HepG2 (cell line): ENCODE results near the gene TPM2. TPM values are rescaled to one million over a fixed set of nuclear protein-coding genes. Genes with fewer than 3 reads are reported as not detected.

Experiments
- ATAD3A ChIP-seq: sonication (generic); formaldehyde crosslinking; IDR thresholded peaks from 2 replicates; pipeline ENCODE4 v1.4.0; 2020; ENCODE audit warnings: missing genetic modification reagents
- CREM ChIP-seq, 2 experiments: sonication (generic) in 1 of 2; formaldehyde crosslinking in 1 of 2; IDR thresholded peaks; 2 replicates each; pipeline versions ENCODE4 v1.4.0 to v1.6.1; 2016 to 2020; ENCODE audit warnings: antibody characterized with exemption in 1 of 2, mild to moderate bottlenecking in 1 of 2, missing genetic modification reagents in 1 of 2
- ELF3 ChIP-seq: IDR thresholded peaks from 2 replicates; pipeline ENCODE4 v1.6.1; 2016; ENCODE audit warnings: missing genetic modification reagents, missing compliant biosample characterization
- FOXA1 ChIP-seq, 2 experiments: fragments of 450-650 bp in 1 of 2; sonication (generic) in 1 of 2; formaldehyde crosslinking in 1 of 2; IDR thresholded peaks; 2 replicates each; pipeline versions ENCODE4 v1.4.0 to v1.6.1; 2016 to 2020; ENCODE audit warnings: missing genetic modification reagents in 1 of 2
- GATAD2A ChIP-seq: IDR thresholded peaks from 2 replicates; pipeline ENCODE4 v1.6.1; 2016
- HCFC1 ChIP-seq: fragments of 150-350 bp; IDR thresholded peaks from 2 replicates; pipeline ENCODE4 v1.6.1; 2014; ENCODE audit warnings: low read depth, low read length
- ISL2 ChIP-seq: sonication (generic); formaldehyde crosslinking; IDR thresholded peaks from 2 replicates; pipeline ENCODE4 v1.5.0; 2020; ENCODE audit warnings: missing genetic modification reagents
- JUND ChIP-seq: sonication (generic); formaldehyde crosslinking; IDR thresholded peaks from 2 replicates; pipeline ENCODE4 v1.8.0; 2022; ENCODE audit warnings: mild to moderate bottlenecking, missing genetic modification reagents
- KMT2B ChIP-seq: IDR thresholded peaks from 2 replicates; pipeline ENCODE4 v1.6.1; 2016; ENCODE audit warnings: missing genetic modification reagents, missing compliant biosample characterization
- MAFF ChIP-seq: IDR thresholded peaks from 2 replicates; pipeline ENCODE4 v1.6.1; 2011; ENCODE audit warnings: low read depth, low read length, improper control_type of control experiment
- RARG ChIP-seq: sonication (generic); formaldehyde crosslinking; IDR thresholded peaks from 2 replicates; pipeline ENCODE4 v1.4.0; 2020; ENCODE audit warnings: low read depth, mild to moderate bottlenecking, missing genetic modification reagents
- RXRB ChIP-seq: IDR thresholded peaks from 2 replicates; pipeline ENCODE4 v1.6.1; 2016; ENCODE audit warnings: borderline replicate concordance, missing genetic modification reagents, missing compliant biosample characterization
- SNAPC2 ChIP-seq: sonication (generic); formaldehyde crosslinking; IDR thresholded peaks from 2 replicates; pipeline ENCODE4 v1.8.1; 2022; ENCODE audit warnings: mild to moderate bottlenecking, missing genetic modification reagents
- SOX6 ChIP-seq, 2 experiments: fragments of 450-650 bp in 1 of 2; sonication (generic) in 1 of 2; formaldehyde crosslinking in 1 of 2; IDR thresholded peaks; 2 replicates each; pipeline versions ENCODE4 v1.4.0 to v1.6.1; 2017 to 2020; ENCODE audit warnings: antibody characterized with exemption in 1 of 2, mild to moderate bottlenecking in 1 of 2, missing genetic modification reagents in 1 of 2
- SSRP1 ChIP-seq: IDR thresholded peaks from 2 replicates; pipeline ENCODE4 v1.6.1; 2016; ENCODE audit warnings: control low read depth
- ZFP90 ChIP-seq: sonication (generic); formaldehyde crosslinking; IDR thresholded peaks from 2 replicates; pipeline ENCODE4 v1.8.0; 2022; ENCODE audit warnings: missing genetic modification reagents, mild to moderate bottlenecking, inconsistent platforms, borderline replicate concordance
- ZFX ChIP-seq: sonication (generic); formaldehyde crosslinking; IDR thresholded peaks from 2 replicates; pipeline ENCODE4 v1.4.0; 2020; ENCODE audit warnings: mild to moderate bottlenecking, low read depth, missing genetic modification reagents, moderate library complexity
- ZMYM2 ChIP-seq: sonication (generic); formaldehyde crosslinking; IDR thresholded peaks from 2 replicates; pipeline ENCODE4 v1.8.0; 2022; ENCODE audit warnings: mild to moderate bottlenecking, missing genetic modification reagents
- polyA plus RNA-seq, 8 experiments: library from polyadenylated mRNA; depleted of rRNA in 3 of 8; stranded (reverse) in 7 of 8; unstranded in 1 of 8; fragments of >200 nt; fragmentation: Illumina TruSeq in 4 of 8; extraction: Trizol in 4 of 8; gene quantifications; 2 replicates each; pipeline versions ENCODE4 v1.2.1 to v1.2.3, GENCODE V29; 2011 to 2016; ENCODE audit warnings: low read depth in 4 of 8, missing spikeins in 1 of 8, mixed read lengths in 1 of 8; ENCODE audit not compliant: insufficient read depth in 1 of 8
- total RNA-seq, 5 experiments: library from RNA; depleted of rRNA; stranded (reverse); fragments of >200 nt; fragmentation: Illumina TruSeq; extraction: Trizol; gene quantifications; 2 replicates each; pipeline ENCODE4 v1.2.3, GENCODE V29; 2016; ENCODE audit warnings: low read depth in 1 of 5
- TF ChIP-seq, protein P1 (sequence below): sonication (generic); formaldehyde crosslinking; IDR thresholded peaks from 2 replicates; pipeline ENCODE4 v1.4.0; 2020; ENCODE audit warnings: missing genetic modification reagents
- TF ChIP-seq, protein P2 (sequence below): sonication (generic); formaldehyde crosslinking; IDR thresholded peaks from 2 replicates; pipeline ENCODE4 v1.8.0; 2022; ENCODE audit warnings: mild to moderate bottlenecking, missing genetic modification reagents, moderate library complexity
- TF ChIP-seq, protein P3 (sequence below): IDR thresholded peaks from 2 replicates; pipeline ENCODE4 v1.6.1; 2018; ENCODE audit warnings: missing genetic modification reagents, mild to moderate bottlenecking, missing compliant biosample characterization
- TF ChIP-seq, protein P4 (sequence below): sonication (generic); formaldehyde crosslinking; IDR thresholded peaks from 2 replicates; pipeline ENCODE4 v1.5.0; 2020; ENCODE audit warnings: mild to moderate bottlenecking, missing genetic modification reagents

The TPM2 gene
- total and polyA plus RNA-seq, 2 of the 13 experiments (the other 11 are each of a cell fraction or from before 2014, with no cell fraction given): 3.1 to 10.7 TPM

DNA sequence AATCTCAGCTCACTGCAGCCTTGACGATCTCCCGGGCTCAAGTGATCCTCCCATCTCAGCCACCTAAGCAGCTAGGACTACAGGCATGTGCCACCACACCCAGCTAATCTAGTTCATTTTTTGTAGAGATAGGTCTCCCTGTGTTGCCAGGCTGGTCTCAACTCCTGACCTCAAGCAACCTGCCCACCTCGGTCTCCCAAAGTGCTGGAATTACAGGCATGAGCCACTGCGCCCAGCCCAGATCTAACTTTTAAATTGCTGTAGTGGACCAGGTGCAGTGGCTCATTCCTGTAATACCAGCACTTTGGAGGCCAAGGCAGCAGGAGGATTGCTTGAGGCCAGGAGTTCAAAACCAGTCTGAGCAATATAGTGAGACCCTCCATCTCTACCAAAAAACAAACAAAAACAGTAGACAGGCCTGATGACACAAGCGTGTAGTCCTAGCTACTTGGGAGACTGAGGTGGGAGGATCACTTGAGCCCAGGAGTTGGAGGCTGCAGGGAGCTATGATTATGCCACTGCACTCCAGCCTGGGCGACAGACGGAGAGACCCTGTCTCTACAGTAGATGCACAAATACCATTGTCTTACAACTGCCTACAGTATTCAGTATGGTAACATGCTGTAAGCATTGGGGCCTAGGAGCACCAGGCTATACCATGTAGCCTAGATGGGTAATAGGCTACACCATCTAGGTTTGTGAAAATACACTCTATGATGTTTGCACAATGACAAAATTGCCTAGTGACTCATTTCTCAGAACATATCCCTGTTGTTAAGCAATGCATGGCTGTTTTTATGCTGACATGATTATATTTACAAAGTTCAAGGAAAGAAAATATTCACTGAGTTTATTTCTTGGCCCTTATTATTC is 37.5 kb downstream of the TPM2 start (continued):
- TF ChIP-seq RARG (no peak), MAFF (peak; percentile 99), ZFP90 (CRISPR knock-in tag) (peak; percentile 71; the same call in 1 of the 2 replicates), CREM (IDR thresholded peaks at IDR 0.05) (peak; percentile 30; the same call in 1 of the 2 replicates), CREM (CRISPR knock-in tag; IDR thresholded peaks at IDR 0.05) (no peak), HCFC1 (no peak), ISL2 (CRISPR knock-in tag) (no peak), ZFX (CRISPR knock-in tag) (0 out of 2 replicates have a peak, but pooled peaks have one; percentile 31), SNAPC2 (CRISPR knock-in tag) (0 out of 2 replicates have a peak, but pooled peaks have one; percentile 26), GATAD2A (CRISPR knock-in tag) (peak; percentile 49), ZMYM2 (CRISPR knock-in tag) (0 out of 2 replicates have a peak, but pooled peaks have one; percentile 48), KMT2B (no peak), RXRB (CRISPR knock-in tag) (peak; percentile 25; the same call in 1 of the 2 replicates), ELF3 (CRISPR knock-in tag) (peak; percentile 55), ATAD3A (no peak), FOXA1 (IDR thresholded peaks at IDR 0.05) (no peak), FOXA1 (CRISPR knock-in tag; IDR thresholded peaks at IDR 0.05) (peak; percentile 64), SOX6 (IDR thresholded peaks at IDR 0.05) (no peak), SOX6 (CRISPR knock-in tag; IDR thresholded peaks at IDR 0.05) (0 out of 2 replicates have a peak, but pooled peaks have one; percentile 33), JUND (CRISPR knock-in tag) (peak; percentile 72; the same call in 1 of the 2 replicates), SSRP1 (peak; percentile 37; the same call in 1 of the 2 replicates)
- TF ChIP-seq, protein P1, sequence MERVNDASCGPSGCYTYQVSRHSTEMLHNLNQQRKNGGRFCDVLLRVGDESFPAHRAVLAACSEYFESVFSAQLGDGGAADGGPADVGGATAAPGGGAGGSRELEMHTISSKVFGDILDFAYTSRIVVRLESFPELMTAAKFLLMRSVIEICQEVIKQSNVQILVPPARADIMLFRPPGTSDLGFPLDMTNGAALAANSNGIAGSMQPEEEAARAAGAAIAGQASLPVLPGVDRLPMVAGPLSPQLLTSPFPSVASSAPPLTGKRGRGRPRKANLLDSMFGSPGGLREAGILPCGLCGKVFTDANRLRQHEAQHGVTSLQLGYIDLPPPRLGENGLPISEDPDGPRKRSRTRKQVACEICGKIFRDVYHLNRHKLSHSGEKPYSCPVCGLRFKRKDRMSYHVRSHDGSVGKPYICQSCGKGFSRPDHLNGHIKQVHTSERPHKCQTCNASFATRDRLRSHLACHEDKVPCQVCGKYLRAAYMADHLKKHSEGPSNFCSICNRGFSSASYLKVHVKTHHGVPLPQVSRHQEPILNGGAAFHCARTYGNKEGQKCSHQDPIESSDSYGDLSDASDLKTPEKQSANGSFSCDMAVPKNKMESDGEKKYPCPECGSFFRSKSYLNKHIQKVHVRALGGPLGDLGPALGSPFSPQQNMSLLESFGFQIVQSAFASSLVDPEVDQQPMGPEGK (CRISPR knock-in tag): no peak
- TF ChIP-seq, protein P2, sequence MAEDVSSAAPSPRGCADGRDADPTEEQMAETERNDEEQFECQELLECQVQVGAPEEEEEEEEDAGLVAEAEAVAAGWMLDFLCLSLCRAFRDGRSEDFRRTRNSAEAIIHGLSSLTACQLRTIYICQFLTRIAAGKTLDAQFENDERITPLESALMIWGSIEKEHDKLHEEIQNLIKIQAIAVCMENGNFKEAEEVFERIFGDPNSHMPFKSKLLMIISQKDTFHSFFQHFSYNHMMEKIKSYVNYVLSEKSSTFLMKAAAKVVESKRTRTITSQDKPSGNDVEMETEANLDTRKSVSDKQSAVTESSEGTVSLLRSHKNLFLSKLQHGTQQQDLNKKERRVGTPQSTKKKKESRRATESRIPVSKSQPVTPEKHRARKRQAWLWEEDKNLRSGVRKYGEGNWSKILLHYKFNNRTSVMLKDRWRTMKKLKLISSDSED (CRISPR knock-in tag): no peak
- TF ChIP-seq, protein P3, sequence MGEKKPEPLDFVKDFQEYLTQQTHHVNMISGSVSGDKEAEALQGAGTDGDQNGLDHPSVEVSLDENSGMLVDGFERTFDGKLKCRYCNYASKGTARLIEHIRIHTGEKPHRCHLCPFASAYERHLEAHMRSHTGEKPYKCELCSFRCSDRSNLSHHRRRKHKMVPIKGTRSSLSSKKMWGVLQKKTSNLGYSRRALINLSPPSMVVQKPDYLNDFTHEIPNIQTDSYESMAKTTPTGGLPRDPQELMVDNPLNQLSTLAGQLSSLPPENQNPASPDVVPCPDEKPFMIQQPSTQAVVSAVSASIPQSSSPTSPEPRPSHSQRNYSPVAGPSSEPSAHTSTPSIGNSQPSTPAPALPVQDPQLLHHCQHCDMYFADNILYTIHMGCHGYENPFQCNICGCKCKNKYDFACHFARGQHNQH: 0 out of 2 replicates have a peak, but pooled peaks have one; percentile 28
- TF ChIP-seq, protein P4, sequence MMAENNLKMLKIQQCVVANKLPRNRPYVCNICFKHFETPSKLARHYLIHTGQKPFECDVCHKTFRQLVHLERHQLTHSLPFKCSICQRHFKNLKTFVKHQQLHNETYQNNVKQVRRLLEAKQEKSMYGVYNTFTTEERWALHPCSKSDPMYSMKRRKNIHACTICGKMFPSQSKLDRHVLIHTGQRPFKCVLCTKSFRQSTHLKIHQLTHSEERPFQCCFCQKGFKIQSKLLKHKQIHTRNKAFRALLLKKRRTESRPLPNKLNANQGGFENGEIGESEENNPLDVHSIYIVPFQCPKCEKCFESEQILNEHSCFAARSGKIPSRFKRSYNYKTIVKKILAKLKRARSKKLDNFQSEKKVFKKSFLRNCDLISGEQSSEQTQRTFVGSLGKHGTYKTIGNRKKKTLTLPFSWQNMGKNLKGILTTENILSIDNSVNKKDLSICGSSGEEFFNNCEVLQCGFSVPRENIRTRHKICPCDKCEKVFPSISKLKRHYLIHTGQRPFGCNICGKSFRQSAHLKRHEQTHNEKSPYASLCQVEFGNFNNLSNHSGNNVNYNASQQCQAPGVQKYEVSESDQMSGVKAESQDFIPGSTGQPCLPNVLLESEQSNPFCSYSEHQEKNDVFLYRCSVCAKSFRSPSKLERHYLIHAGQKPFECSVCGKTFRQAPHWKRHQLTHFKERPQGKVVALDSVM: peak; percentile 82
